K562 (cell line): ENCODE data around the gene UTP14A. TPM values are rescaled to one million over a fixed set of nuclear protein-coding genes. Genes with fewer than 3 reads are reported as not detected.

ENCODE experiments used
- ATAC-seq: fragments of 200-7000 bp; cut with Tn5 transposase; 3 replicates; pipeline ENCODE4 v1.9.1; 2020; ENCODE audit warnings: moderate library complexity
- BruUV-seq: library from RNA; stranded (reverse); fragments of 400-500 nt; replicated peaks from 2 replicates; lab custom pipeline; 2021; lab: Mats Ljungman, UMichigan
- CTCF ChIA-PET: fragments of 300-600 bp; formaldehyde crosslinking; extraction: SDS; loops from one replicate; lab custom pipeline; 2021; ENCODE audit warnings: low intra/inter-chr PET ratio; lab: Yijun Ruan, JAX
- POLR2A ChIA-PET: fragments of 300-600, 350-650 bp; sonication (Branson Sonifier 250); formaldehyde crosslinking; extraction: SDS; loops from one replicate; lab custom pipeline; 2021; ENCODE audit warnings: antibody characterized with exemption, inconsistent platforms; lab: Yijun Ruan, JAX
- DNase-seq, 4 experiments: peaks; one replicate each; pipeline versions ENCODE4 v3.0.0 to v3.0.0-alpha.2; 2011 to 2018; ENCODE audit warnings: low spot score in 3 of 4, mixed read lengths in 3 of 4; ENCODE audit errors: extremely low read depth in 1 of 4
- FAIRE-seq: peaks from 2 replicates; lab custom pipeline; 2011; peaks lifted over from hg19 to GRCh38; lab: Jason Lieb, UNC
- H2AFZ ChIP-seq: 2 replicates; pipeline ENCODE4 v1.6.0; 2011; ENCODE audit warnings: low read depth, low read length, control low read depth, inconsistent platforms
- H3K27ac ChIP-seq: fragments of 200-600 bp; 3 replicates; pipeline ENCODE4 v1.8.0; 2011; ENCODE audit warnings: low read depth, mild to moderate bottlenecking, control low read depth, inconsistent platforms, low read length, moderate library complexity, mixed read lengths; ENCODE audit errors: extremely low read depth
- H3K27me3 ChIP-seq, 2 experiments: fragments of 300-600 bp in 1 of 2; 2 replicates in 1 of 2; 3 replicates in 1 of 2; pipeline versions ENCODE4 v1.6.0 to v1.8.0; 2011; ENCODE audit warnings: inconsistent platforms in 2 of 2, low read length in 2 of 2, mild to moderate bottlenecking in 1 of 2, mixed read lengths in 1 of 2, moderate library complexity in 1 of 2; ENCODE audit not compliant: control insufficient read depth in 2 of 2, insufficient read depth in 2 of 2
- H3K36me3 ChIP-seq: fragments of 300-600 bp; 3 replicates; pipeline ENCODE4 v1.8.0; 2011; ENCODE audit warnings: mild to moderate bottlenecking, low read length, inconsistent platforms; ENCODE audit not compliant: control insufficient read depth, insufficient read depth
- H3K4me1 ChIP-seq, 2 experiments: fragments of 200-600 bp in 1 of 2; replicated peaks in 1 of 2; 2 replicates in 1 of 2; 3 replicates in 1 of 2; pipeline versions ENCODE4 v1.5.1 to v1.8.0; 2011; ENCODE audit warnings: inconsistent platforms in 2 of 2, low read length in 2 of 2, mild to moderate bottlenecking in 1 of 2, mixed read lengths in 1 of 2, moderate library complexity in 1 of 2; ENCODE audit not compliant: control insufficient read depth in 2 of 2, insufficient read depth in 2 of 2
- H3K4me2 ChIP-seq: 2 replicates; pipeline ENCODE4 v1.6.1; 2011; ENCODE audit warnings: low read length, control low read depth, inconsistent platforms, mixed read lengths; ENCODE audit not compliant: insufficient read depth
- H3K4me3 ChIP-seq: fragments of 200-600 bp; sonication (generic), shearing (Covaris generic); 2 replicates; pipeline ENCODE4 v1.5.1; 2016; ENCODE audit warnings: control low read depth, inconsistent platforms
- H3K79me2 ChIP-seq: fragments of 200-600 bp; 3 replicates; pipeline ENCODE4 v1.8.0; 2011; ENCODE audit warnings: low read length, inconsistent platforms; ENCODE audit not compliant: control insufficient read depth, insufficient read depth
- H3K9ac ChIP-seq, 2 experiments: 2 replicates each; pipeline versions ENCODE4 v1.6.0 to v1.6.1; 2011; ENCODE audit warnings: low read depth in 2 of 2, low read length in 2 of 2, control low read depth in 1 of 2, inconsistent platforms in 1 of 2, mild to moderate bottlenecking in 1 of 2, mixed read lengths in 1 of 2; ENCODE audit not compliant: insufficient read depth in 1 of 2
- H3K9me1 ChIP-seq: one replicate; pipeline ENCODE4 v1.6.0; 2011; ENCODE audit warnings: inconsistent platforms, mild to moderate bottlenecking, low read length, moderate library complexity; ENCODE audit not compliant: control insufficient read depth, insufficient read depth
- H3K9me3 ChIP-seq: replicated peaks from 2 replicates; pipeline ENCODE4 v1.5.1; 2011; ENCODE audit warnings: low read depth, low read length, inconsistent platforms; ENCODE audit not compliant: control insufficient read depth, insufficient read depth
- H4K20me1 ChIP-seq: replicated peaks from 2 replicates; pipeline ENCODE4 v1.6.1; 2011; ENCODE audit warnings: low read length, inconsistent platforms, mixed read lengths; ENCODE audit not compliant: control insufficient read depth, insufficient read depth
- CREBBP ChIP-seq: IDR thresholded peaks from one replicate; pipeline ENCODE4 v1.6.1; 2012; ENCODE audit warnings: low read depth, mild to moderate bottlenecking, control low read depth, inconsistent platforms, low read length
- KDM5B ChIP-seq: fragments of 200-600 bp; sonication (generic); IDR thresholded peaks from 2 replicates; pipeline ENCODE4 v1.6.1; 2012; ENCODE audit warnings: low read depth, mild to moderate bottlenecking, moderate library complexity, low read length, control low read depth, inconsistent platforms; ENCODE audit not compliant: insufficient replicate concordance
- L3MBTL2 ChIP-seq: fragments of 450-650 bp; IDR thresholded peaks from 2 replicates; pipeline ENCODE4 v1.6.1; 2016; ENCODE audit warnings: mild to moderate bottlenecking, moderate library complexity
- PYGO2 ChIP-seq: fragments of 450-650 bp; IDR thresholded peaks from 2 replicates; pipeline ENCODE4 v1.6.1; 2016; ENCODE audit warnings: mild to moderate bottlenecking, missing genetic modification characterization, moderate library complexity, missing compliant biosample characterization
- RCOR1 ChIP-seq, 2 experiments: IDR thresholded peaks; 2 replicates each; pipeline ENCODE4 v1.6.1; 2012; ENCODE audit warnings: low read depth in 2 of 2, low read length in 2 of 2, borderline replicate concordance in 1 of 2, improper control_type of control experiment in 1 of 2
- ZNF76 ChIP-seq: fragments of 250-450 bp; sonication (Bioruptor Pico); IDR thresholded peaks from 2 replicates; pipeline ENCODE4 v1.4.0; 2020; ENCODE audit warnings: mild to moderate bottlenecking, moderate library complexity, borderline replicate concordance
- WGBS: fragments of 100-300 bp; shearing (Covaris generic); methylation state at CpG from one replicate; pipeline ENCODE4 v1.1.6; 2016; ENCODE audit warnings: low coverage, mixed read lengths; ENCODE audit not compliant: insufficient coverage; ENCODE audit errors: missing lambda C conversion rate; 5-methylcytosine and 5-hydroxymethylcytosine counted together
- in situ Hi-C: fragments of 300-500 bp; cut with MboI; formaldehyde crosslinking; loops from 4 replicates; pipeline ENCODE4 v1.15.0; 2018; ENCODE audit warnings: inconsistent platforms, mixed read lengths
- intact Hi-C: fragments of 100-400 bp; cut with micrococcal nuclease; formaldehyde crosslinking; loops from 2 replicates; pipeline ENCODE4 v1.14.2; 2022
- polyA plus RNA-seq, 8 experiments: library from polyadenylated mRNA; depleted of rRNA in 4 of 8; stranded (reverse) in 5 of 8; unstranded in 3 of 8; fragments of >200 nt; fragmentation: Nextera tagmentation in 2 of 8; fragmentation: Illumina TruSeq in 1 of 8; extraction: Ambion mirVana in 2 of 8; extraction: Trizol in 1 of 8; gene quantifications; 2 replicates each; pipeline versions ENCODE4 v1.2.1 to v1.2.3, GENCODE V29; 2011 to 2014; ENCODE audit warnings: inconsistent platforms in 1 of 8, missing spikeins in 1 of 8
- total RNA-seq, 7 experiments: library from RNA; depleted of rRNA in 6 of 7; stranded (reverse); fragments of >200 nt in 6 of 7; fragmentation: Illumina TruSeq in 2 of 7; extraction: Trizol in 2 of 7; gene quantifications; 2 replicates each; pipeline versions ENCODE4 v1.2.1 to v1.2.3, GENCODE V29; 2011 to 2021; ENCODE audit warnings: low replicate concordance in 1 of 7
- TF ChIP-seq, protein P1 (sequence below): fragments of 200-800 bp; sonication (Bioruptor generic); IDR thresholded peaks from 2 replicates; pipeline ENCODE4 v1.6.1; 2016; ENCODE audit warnings: missing genetic modification characterization, missing compliant biosample characterization
- TF ChIP-seq, protein P2 (sequence below): fragments of 450-650 bp; IDR thresholded peaks from 2 replicates; pipeline ENCODE4 v1.6.1; 2016; ENCODE audit warnings: antibody characterized with exemption
- TF ChIP-seq, protein P3 (sequence below): fragments of 250-450 bp; sonication (Bioruptor Pico); IDR thresholded peaks from 2 replicates; pipeline ENCODE4 v1.9.0; 2021; ENCODE audit warnings: mild to moderate bottlenecking
- TF ChIP-seq, protein P4 (sequence below): IDR thresholded peaks from 3 replicates; pipeline ENCODE4 v1.6.1; 2011; ENCODE audit warnings: borderline replicate concordance, mild to moderate bottlenecking, moderate library complexity; ENCODE audit not compliant: insufficient read length; ENCODE audit errors: extremely low read depth

Gene UTP14A
- total and polyA plus RNA-seq, 9 of the 15 experiments (the other 6 are each of a cell fraction or from before 2014, with no cell fraction given): 30.5 to 91.0 (median 64.1) TPM

DNA sequence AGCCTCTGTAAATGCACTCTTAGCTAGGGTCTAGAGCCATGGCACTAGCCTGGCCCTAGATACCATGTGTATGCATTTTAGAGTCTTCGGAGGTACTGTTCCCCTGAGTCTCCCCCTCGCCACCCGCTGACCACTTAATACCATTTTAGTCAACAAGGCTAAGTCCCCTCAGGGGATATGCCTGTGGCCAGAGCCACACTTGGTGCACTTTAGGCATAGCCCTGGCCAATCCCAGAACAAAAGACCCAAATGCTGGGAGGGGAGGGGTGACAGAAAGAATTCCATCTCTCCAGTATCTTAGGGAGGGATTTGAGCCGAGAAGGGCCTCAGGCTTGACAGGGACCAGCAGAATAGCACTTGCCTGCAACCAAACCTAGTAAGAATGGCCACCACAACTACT, 47.9 kb downstream of the UTP14A start (continued):
- TF ChIP-seq, protein P1, sequence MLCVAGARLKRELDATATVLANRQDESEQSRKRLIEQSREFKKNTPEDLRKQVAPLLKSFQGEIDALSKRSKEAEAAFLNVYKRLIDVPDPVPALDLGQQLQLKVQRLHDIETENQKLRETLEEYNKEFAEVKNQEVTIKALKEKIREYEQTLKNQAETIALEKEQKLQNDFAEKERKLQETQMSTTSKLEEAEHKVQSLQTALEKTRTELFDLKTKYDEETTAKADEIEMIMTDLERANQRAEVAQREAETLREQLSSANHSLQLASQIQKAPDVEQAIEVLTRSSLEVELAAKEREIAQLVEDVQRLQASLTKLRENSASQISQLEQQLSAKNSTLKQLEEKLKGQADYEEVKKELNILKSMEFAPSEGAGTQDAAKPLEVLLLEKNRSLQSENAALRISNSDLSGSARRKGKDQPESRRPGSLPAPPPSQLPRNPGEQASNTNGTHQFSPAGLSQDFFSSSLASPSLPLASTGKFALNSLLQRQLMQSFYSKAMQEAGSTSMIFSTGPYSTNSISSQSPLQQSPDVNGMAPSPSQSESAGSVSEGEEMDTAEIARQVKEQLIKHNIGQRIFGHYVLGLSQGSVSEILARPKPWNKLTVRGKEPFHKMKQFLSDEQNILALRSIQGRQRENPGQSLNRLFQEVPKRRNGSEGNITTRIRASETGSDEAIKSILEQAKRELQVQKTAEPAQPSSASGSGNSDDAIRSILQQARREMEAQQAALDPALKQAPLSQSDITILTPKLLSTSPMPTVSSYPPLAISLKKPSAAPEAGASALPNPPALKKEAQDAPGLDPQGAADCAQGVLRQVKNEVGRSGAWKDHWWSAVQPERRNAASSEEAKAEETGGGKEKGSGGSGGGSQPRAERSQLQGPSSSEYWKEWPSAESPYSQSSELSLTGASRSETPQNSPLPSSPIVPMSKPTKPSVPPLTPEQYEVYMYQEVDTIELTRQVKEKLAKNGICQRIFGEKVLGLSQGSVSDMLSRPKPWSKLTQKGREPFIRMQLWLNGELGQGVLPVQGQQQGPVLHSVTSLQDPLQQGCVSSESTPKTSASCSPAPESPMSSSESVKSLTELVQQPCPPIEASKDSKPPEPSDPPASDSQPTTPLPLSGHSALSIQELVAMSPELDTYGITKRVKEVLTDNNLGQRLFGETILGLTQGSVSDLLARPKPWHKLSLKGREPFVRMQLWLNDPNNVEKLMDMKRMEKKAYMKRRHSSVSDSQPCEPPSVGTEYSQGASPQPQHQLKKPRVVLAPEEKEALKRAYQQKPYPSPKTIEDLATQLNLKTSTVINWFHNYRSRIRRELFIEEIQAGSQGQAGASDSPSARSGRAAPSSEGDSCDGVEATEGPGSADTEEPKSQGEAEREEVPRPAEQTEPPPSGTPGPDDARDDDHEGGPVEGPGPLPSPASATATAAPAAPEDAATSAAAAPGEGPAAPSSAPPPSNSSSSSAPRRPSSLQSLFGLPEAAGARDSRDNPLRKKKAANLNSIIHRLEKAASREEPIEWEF (CRISPR knock-in tag): no peak

DNA sequence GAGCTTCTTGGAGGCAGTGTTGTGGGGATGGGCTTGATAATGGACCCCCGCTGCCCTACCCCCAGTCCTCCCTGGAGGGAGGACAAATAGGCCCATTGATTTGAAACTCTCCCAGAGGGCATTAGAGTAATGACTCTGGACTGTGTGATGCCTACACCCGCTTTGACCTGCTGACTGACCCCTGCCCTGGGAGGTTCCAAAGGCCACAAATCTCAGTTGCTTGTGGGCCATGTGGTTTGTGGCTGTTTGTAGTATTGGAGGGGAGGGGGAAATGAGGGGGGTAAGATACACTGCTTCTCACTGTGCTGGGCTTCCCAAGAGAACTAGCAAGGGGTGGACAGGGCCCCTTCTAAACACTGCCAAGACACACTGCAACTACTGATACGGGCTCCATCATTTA, 48.8 kb downstream of the UTP14A start:
- H2AFZ ChIP-seq: no peak overlapping the region
- no peak for ATAC-seq
- 6% methylated on average over 2 of the region's 3 CpGs for WGBS
- DNase-seq: no peak
- no peak overlapping the region for H3K9ac ChIP-seq
- in situ Hi-C loops (no loop called here), intact Hi-C loops (no loop called here)
- no peaks in the 10 kb centered on the region for H3K36me3 ChIP-seq
- FAIRE-seq: no peak
- no peaks in the 10 kb centered on the region for H3K9me3 ChIP-seq
- no peaks in the 10 kb centered on the region for H4K20me1 ChIP-seq
- CTCF ChIA-PET: no interaction called here
- peaks cover 30 to 42% of the 10 kb centered on the region in 2 experiments for H3K4me1 ChIP-seq
- H3K27ac ChIP-seq: no peak overlapping the region
- no TSS peak for BruUV-seq
- peaks cover 9% of the 10 kb centered on the region; the same call in 2 of the 3 replicates for H3K79me2 ChIP-seq
- no peaks in the 10 kb centered on the region for H3K9me1 ChIP-seq
- H3K4me2 ChIP-seq: no peak overlapping the region
- POLR2A ChIA-PET: interaction anchor here (2.3 kb wide), 1 partner anchor 15 kb away, joined by 5 read pairs; no protein-coding TSS in a partner anchor
- H3K27me3 ChIP-seq: no peaks in the 10 kb centered on the region
- H3K4me3 ChIP-seq: no peak overlapping the region
- no peak for TF ChIP-seq ZNF76 (CRISPR knock-in tag)
- TF ChIP-seq, protein P2, sequence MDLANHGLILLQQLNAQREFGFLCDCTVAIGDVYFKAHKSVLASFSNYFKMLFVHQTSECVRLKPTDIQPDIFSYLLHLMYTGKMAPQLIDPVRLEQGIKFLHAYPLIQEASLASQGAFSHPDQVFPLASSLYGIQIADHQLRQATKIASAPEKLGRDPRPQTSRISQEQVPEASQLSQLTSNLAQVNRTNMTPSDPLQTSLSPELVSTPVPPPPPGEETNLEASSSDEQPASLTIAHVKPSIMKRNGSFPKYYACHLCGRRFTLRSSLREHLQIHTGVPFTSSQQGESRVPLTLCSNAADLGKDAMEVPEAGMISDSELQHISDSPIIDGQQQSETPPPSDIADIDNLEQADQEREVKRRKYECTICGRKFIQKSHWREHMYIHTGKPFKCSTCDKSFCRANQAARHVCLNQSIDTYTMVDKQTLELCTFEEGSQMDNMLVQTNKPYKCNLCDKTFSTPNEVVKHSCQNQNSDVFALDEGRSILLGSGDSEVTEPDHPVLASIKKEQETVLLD: no peak
- TF ChIP-seq, protein P3, sequence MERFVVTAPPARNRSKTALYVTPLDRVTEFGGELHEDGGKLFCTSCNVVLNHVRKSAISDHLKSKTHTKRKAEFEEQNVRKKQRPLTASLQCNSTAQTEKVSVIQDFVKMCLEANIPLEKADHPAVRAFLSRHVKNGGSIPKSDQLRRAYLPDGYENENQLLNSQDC (CRISPR knock-in tag): no peak
- TF ChIP-seq L3MBTL2: no peak
- TF ChIP-seq, protein P4, sequence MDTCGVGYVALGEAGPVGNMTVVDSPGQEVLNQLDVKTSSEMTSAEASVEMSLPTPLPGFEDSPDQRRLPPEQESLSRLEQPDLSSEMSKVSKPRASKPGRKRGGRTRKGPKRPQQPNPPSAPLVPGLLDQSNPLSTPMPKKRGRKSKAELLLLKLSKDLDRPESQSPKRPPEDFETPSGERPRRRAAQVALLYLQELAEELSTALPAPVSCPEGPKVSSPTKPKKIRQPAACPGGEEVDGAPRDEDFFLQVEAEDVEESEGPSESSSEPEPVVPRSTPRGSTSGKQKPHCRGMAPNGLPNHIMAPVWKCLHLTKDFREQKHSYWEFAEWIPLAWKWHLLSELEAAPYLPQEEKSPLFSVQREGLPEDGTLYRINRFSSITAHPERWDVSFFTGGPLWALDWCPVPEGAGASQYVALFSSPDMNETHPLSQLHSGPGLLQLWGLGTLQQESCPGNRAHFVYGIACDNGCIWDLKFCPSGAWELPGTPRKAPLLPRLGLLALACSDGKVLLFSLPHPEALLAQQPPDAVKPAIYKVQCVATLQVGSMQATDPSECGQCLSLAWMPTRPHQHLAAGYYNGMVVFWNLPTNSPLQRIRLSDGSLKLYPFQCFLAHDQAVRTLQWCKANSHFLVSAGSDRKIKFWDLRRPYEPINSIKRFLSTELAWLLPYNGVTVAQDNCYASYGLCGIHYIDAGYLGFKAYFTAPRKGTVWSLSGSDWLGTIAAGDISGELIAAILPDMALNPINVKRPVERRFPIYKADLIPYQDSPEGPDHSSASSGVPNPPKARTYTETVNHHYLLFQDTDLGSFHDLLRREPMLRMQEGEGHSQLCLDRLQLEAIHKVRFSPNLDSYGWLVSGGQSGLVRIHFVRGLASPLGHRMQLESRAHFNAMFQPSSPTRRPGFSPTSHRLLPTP: no peak
- TF ChIP-seq CREBBP: no peak
- no peak for TF ChIP-seq PYGO2 (tag)
- TF ChIP-seq KDM5B: no peak
- TF ChIP-seq RCOR1 (IDR thresholded peaks at IDR 0.05; ENCODE audit: borderline replicate concordance in 1 of 2, low read depth in 2 of 2, low read length in 2 of 2): peak; percentile 74 to 95; a peak in 3 of 4 replicates
